ENCODE results near the gene HERC4. TPM values are rescaled to one million over a fixed set of nuclear protein-coding genes. Genes with fewer than 3 reads are reported as not detected.
A peak's percentile ranks its signal among the peaks of the same experiment; 100 is the strongest.

HERC4 gene
- total RNA-seq, 2 donors from 2014 or later, result 22.0 to 22.5 TPM

GRCh38 chr10:68099736-68100135 lies 24.7 kb upstream of the HERC4 start:
- Histone ChIP-seq H3K36me3 (no peaks in the 10 kb centered on the region), H3K9me3 (no peaks in the 10 kb centered on the region), H3K4me1 (no peaks in the 10 kb centered on the region), H3K27me3 (no peaks in the 10 kb centered on the region), H3K27ac (peak overlapping the region in 1 of 2 donors; percentile 20), H3K4me3 (no peak overlapping the region)
- no peak for TF ChIP-seq CTCF (IDR thresholded peaks at IDR 0.05)
- no peak for DNase-seq (ENCODE audit: low spot score)

GRCh38 chr10:68096913-68097516 lies 21.9 kb upstream of the HERC4 start:
- H3K27ac ChIP-seq, result peak overlapping the region; percentile 56 to 67
- DNase-seq (ENCODE audit: low spot score), result no peak
- no peaks in the 10 kb centered on the region for H3K4me1 ChIP-seq
- H3K4me3 ChIP-seq, result no peak overlapping the region
- H3K27me3 ChIP-seq, result no peaks in the 10 kb centered on the region
- TF ChIP-seq CTCF (IDR thresholded peaks at IDR 0.05), result no peak
- no peaks in the 10 kb centered on the region for H3K9me3 ChIP-seq
- no peaks in the 10 kb centered on the region for H3K36me3 ChIP-seq

- Histone ChIP-seq H3K4me1 (no peaks in the 10 kb centered on the region), H3K36me3 (no peaks in the 10 kb centered on the region), H3K4me3 (no peak overlapping the region), H3K9me3 (no peaks in the 10 kb centered on the region), H3K27ac (peak overlapping the region in 1 of 2 donors; percentile 59), H3K27me3 (no peaks in the 10 kb centered on the region)
- TF ChIP-seq CTCF (IDR thresholded peaks at IDR 0.05), result no peak
- DNase-seq (ENCODE audit: low spot score), result no peak
These were observed 20.1 kb upstream of the HERC4 start for GRCh38 chr10:68095153-68095552.

- H3K9me3 ChIP-seq, result no peaks in the 10 kb centered on the region
- H3K27me3 ChIP-seq, result no peaks in the 10 kb centered on the region
- no peaks in the 10 kb centered on the region for H3K4me1 ChIP-seq
- no peak overlapping the region for H3K4me3 ChIP-seq
- no peak for TF ChIP-seq CTCF (IDR thresholded peaks at IDR 0.05)
- no peak overlapping the region for H3K27ac ChIP-seq
- no peak for DNase-seq (ENCODE audit: low spot score)
- H3K36me3 ChIP-seq, result no peaks in the 10 kb centered on the region
These were observed 17.4 kb upstream of the HERC4 start for GRCh38 chr10:68092512-68092911.

GRCh38 chr10:68090586-68090985 lies 15.5 kb upstream of the HERC4 start:
- no peaks in the 10 kb centered on the region for H3K27me3 ChIP-seq
- H3K4me1 ChIP-seq, result no peaks in the 10 kb centered on the region
- no peaks in the 10 kb centered on the region for H3K9me3 ChIP-seq
- TF ChIP-seq CTCF (IDR thresholded peaks at IDR 0.05), result no peak
- H3K36me3 ChIP-seq, result no peaks in the 10 kb centered on the region
- peak overlapping the region in 1 of 2 donors; percentile 1 for H3K27ac ChIP-seq
- H3K4me3 ChIP-seq, result no peak overlapping the region
- no peak for DNase-seq (ENCODE audit: low spot score)

GRCh38 chr10:68088740-68089139 lies 13.7 kb upstream of the HERC4 start:
- Histone ChIP-seq H3K9me3 (no peaks in the 10 kb centered on the region), H3K36me3 (no peaks in the 10 kb centered on the region), H3K27ac (peak overlapping the region; percentile 4 to 81), H3K27me3 (no peaks in the 10 kb centered on the region), H3K4me3 (peak overlapping the region in 1 of 2 donors; percentile 44), H3K4me1 (peaks cover 0 to 5% of the 10 kb centered on the region in 2 donors)
- no peak for TF ChIP-seq CTCF (IDR thresholded peaks at IDR 0.05)
- no peak for DNase-seq (ENCODE audit: low spot score)

Data from right atrium auricular region (tissue), 2 donors.